ENCODE results near the gene FAAH2. TPM values are rescaled to one million over a fixed set of nuclear protein-coding genes. Genes with fewer than 3 reads are reported as not detected.

FAAH2 gene, protein sequence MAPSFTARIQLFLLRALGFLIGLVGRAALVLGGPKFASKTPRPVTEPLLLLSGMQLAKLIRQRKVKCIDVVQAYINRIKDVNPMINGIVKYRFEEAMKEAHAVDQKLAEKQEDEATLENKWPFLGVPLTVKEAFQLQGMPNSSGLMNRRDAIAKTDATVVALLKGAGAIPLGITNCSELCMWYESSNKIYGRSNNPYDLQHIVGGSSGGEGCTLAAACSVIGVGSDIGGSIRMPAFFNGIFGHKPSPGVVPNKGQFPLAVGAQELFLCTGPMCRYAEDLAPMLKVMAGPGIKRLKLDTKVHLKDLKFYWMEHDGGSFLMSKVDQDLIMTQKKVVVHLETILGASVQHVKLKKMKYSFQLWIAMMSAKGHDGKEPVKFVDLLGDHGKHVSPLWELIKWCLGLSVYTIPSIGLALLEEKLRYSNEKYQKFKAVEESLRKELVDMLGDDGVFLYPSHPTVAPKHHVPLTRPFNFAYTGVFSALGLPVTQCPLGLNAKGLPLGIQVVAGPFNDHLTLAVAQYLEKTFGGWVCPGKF
- total RNA-seq (10 to 100 TPM in 1 of 7 donors, 1 to 10 TPM in 4, under 1 TPM in 2; 0.56 to 34.7 (median 1.2) TPM), polyA plus RNA-seq (under 1 TPM; 0.29 to 0.50 TPM)
- long read RNA-seq, donor 1, partial matches to known transcripts = 0 of 1 reads
- long read RNA-seq, donor 1, other reads (novel, unspliced or antisense) = 1 of 1 reads
- long read RNA-seq, donor 2 = 0 reads
- long read RNA-seq, donor 3 = 0 reads

GRCh38 chrX:57286507-57287251, at the start of gene FAAH2:
TSS of gene FAAH2 (plus strand) at chrX:57286706. CDS start at chrX:57286826, 120 bp downstream.
- no peaks in the 10 kb centered on the region for H3K27me3 ChIP-seq
- H3K4me3 ChIP-seq = no peak within 1 kb of the TSS
- no peaks in the 10 kb centered on the region for H3K36me3 ChIP-seq
- no peak for DNase-seq
- H3K4me1 ChIP-seq (ENCODE audit: insufficient read depth) = no peaks in the 10 kb centered on the region
- TF ChIP-seq CTCF (IDR thresholded peaks at IDR 0.05) (no peak), EP300 (IDR thresholded peaks at IDR 0.05) (no peak), POLR2A (IDR thresholded peaks at IDR 0.05) (no peak)
- WGBS, 3 donors = 18 to 30% (median 24%) methylated on average over 22 of the region's 22 CpGs
- H3K9me3 ChIP-seq = no peaks in the 10 kb centered on the region
- intact Hi-C loops (cut with DNase I) = no loop called here
- H3K27ac ChIP-seq = no peak within 1 kb of the TSS

DNA sequence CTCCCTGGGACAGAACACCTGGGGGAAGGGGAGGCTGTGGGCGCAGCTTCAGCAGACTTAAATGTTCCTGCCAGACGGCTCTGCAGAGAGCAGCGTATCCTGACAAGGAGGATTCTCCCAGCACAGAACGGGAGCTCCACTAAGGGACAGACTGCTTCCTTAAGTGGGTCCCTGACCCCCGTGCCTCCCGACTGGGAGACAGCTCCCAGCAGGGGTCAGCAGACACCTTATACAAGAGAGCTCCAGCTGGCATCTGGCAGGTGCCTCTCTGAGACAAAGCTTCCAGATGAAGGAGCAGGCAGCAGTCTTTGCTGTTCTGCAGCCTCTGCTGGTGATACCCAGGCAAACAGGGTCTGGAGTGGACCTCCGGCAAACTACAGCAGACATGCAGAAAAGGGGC, 44.5 kb upstream of the FAAH2 start:
- no peaks in the 10 kb centered on the region for H3K4me1 ChIP-seq (ENCODE audit: insufficient read depth)
- 76 to 78% (median 76%) methylated on average over 7 of the region's 7 CpGs for WGBS, 3 donors
- no peaks in the 10 kb centered on the region for H3K36me3 ChIP-seq
- DNase-seq = no peak
- H3K9me3 ChIP-seq = no peaks in the 10 kb centered on the region
- H3K4me3 ChIP-seq = no peak overlapping the region
- no peaks in the 10 kb centered on the region for H3K27me3 ChIP-seq
- TF ChIP-seq CTCF (IDR thresholded peaks at IDR 0.05) (no peak), POLR2A (IDR thresholded peaks at IDR 0.05) (no peak), EP300 (IDR thresholded peaks at IDR 0.05) (no peak)
- H3K27ac ChIP-seq = no peak overlapping the region
- intact Hi-C loops (cut with DNase I) = no loop called here

GRCh38 chrX:57251965-57252364, 34.5 kb upstream of the FAAH2 start:
- H3K27ac ChIP-seq = no peak overlapping the region
- intact Hi-C loops (cut with DNase I) = no loop called here
- WGBS, 3 donors = 69 to 85% (median 77%) methylated on average over 6 of the region's 6 CpGs

More at GRCh38 chrX:57251965-57252364, 34.5 kb upstream of the FAAH2 start:
- no peak for DNase-seq
- H3K36me3 ChIP-seq = no peaks in the 10 kb centered on the region
- no peaks in the 10 kb centered on the region for H3K9me3 ChIP-seq
- H3K4me1 ChIP-seq (ENCODE audit: insufficient read depth) = no peaks in the 10 kb centered on the region
- no peak overlapping the region for H3K4me3 ChIP-seq
- TF ChIP-seq CTCF (IDR thresholded peaks at IDR 0.05) (no peak), POLR2A (IDR thresholded peaks at IDR 0.05) (no peak)
- H3K27me3 ChIP-seq = no peaks in the 10 kb centered on the region

All from ovary (tissue), 10 donors.